ENCODE data around the gene MGMT. TPM values are rescaled to one million over a fixed set of nuclear protein-coding genes. Genes with fewer than 3 reads are reported as not detected.

The MGMT gene
- total RNA-seq, 8 experiments from 2014 or later = 11.4 to 25.8 (median 18.2) TPM

DNA sequence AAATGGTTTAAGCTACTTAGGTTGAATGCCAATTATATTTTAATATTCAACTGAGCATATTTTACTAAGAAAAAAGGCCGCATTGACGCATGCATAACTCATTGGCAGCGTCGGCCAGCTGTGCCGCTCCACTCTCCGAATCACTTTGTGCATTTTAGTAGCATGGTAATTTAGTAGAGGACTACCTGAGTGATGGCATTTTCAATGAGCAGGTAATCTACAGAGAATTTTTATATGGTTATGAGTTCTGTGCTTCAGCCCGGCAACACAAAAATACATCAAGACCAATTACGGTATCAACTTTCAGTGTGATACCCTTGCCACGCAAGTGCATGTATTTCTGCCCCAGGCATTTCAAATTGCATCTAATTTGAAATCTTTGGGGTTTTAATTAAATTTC lies 249.8 kb downstream of the MGMT start:
- in situ Hi-C loops (cut with MboI; ENCODE audit: low pct_unique_long_range_greater_than_20kb in 2 of 9, low sequenced_read_pairs in 9 of 9, unreplicated experiment in 9 of 9) = no loop called here
- WGBS, 10 experiments = 40 to 100% (median 95%) methylated on average over 1 to 9 of the region's 9 CpGs

DNA sequence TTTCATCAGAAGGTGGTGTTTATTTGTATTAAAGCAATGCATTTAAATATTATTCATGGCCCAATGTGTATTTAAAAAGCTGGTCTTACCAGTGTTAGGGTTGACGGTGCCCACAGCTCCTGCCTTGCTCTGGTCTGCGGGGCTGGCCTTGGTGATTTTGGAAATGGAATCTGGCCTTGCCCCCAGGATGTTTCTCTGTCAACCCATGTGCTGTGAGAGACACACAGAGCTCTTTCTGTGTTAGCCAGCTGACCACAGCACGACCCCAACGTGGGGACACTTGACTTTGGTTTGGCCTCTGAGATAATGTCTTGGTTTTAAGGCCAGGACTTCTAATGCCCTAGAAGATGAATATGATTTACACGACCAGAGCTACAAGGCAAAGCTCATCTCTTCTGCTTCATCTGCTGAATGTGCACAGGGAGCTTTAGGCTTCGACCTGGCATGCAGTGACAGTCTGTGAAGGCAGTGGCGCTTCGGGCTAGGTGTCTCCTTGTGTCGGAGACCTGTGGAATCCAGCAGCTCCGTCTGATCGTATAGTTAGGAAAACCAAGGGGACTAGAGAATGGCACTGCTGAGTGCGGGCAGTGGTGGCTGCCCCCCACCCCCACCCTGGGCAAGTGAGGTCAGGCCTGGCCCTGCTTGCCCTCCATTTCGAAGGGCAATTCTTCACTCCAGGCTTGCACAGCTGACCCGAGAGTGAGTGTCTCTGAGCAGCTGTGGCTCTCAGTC lies 250.9 kb downstream of the MGMT start:
- WGBS, 10 experiments = 49 to 96% (median 81%) methylated on average over 1 to 7 of the region's 14 CpGs; no CpG with 5 or more reads in 2 of the 10 experiments
- Histone ChIP-seq H3K27ac (no peak overlapping the region), H3K4me3 (no peak overlapping the region), H3K4me1 (replicated peaks in 1 of 2) (peaks cover 7 to 27% of the 10 kb centered on the region in 2 donors)
- ATAC-seq (replicated peaks in 6 of 8) = no peak
- in situ Hi-C loops (cut with MboI; ENCODE audit: low pct_unique_long_range_greater_than_20kb in 2 of 9, low sequenced_read_pairs in 9 of 9, unreplicated experiment in 9 of 9) = no loop called here

More for the DNA sequence above, 249.8 kb downstream of the MGMT start:
- no peak for ATAC-seq (replicated peaks in 6 of 8)
- Histone ChIP-seq H3K4me3 (no peak overlapping the region), H3K4me1 (replicated peaks in 1 of 2) (peaks cover 7 to 27% of the 10 kb centered on the region in 2 donors), H3K27ac (no peak overlapping the region)

DNA sequence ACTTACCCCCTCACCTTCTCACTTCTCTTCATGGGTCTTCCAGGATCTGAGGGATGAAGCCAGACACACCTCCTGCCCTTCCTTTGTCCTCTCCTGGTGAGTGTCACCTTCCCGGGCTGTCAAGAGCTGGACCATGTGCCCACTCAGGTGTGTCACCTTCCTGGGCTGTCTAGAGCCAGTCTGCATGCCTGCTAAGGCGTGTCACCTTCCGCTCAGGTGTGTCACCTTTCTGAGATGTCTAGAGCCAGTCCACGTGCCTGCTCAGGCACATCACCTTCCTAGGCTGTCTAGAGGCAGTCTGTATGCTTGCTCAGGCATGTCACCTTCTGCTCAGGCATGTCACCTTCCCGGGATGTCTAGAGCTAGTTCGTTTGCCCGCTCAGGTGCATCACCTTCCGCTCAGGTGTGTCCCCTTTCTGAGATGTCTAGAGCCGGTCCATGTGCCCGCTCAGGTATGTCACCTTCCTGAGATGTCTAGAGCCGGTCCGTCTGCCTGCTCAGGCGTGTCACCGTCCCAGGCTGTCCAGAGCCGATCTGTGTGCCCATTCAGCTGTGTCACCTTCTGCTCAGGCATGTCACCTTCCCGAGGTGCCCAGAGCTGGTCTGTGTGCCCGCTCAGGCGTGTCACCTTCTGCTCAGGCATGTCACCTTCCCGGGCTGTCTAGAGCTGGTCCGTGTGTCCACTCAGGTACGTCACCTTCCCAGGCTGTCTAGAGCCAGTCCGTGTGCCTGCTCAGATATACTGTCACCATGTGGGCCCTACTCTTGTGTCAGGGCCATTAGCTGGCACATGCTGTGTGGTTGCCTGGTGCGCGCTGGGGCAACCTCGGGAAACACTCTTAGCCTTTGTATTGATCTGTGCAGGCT lies 251.7 kb downstream of the MGMT start:
- 75 to 100% (median 92%) methylated on average over 4 to 21 of the region's 25 CpGs; no CpG with 5 or more reads in 4 of the 10 experiments for WGBS, 10 experiments
- peak in 1 of 8 experiments; percentile 29 for ATAC-seq (replicated peaks in 6 of 8)

DNA sequence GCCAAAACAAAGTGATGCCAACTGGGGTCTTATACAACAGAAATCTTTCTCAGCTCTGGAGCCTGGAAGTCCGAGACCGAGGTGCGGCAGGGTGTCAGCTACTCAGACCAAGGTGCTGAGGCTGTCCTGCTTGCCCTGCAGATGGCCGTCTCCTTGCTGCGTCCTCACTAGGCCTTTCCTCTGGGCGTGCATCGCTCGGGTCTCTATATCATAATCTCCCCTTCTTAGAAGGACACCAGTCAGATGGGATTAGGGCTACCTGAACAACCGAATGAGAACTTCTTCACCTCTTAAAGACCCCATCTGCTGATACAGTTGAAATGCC lies 252.3 kb downstream of the MGMT start:
- WGBS, 10 experiments = 50 to 100% methylated on average over 1 of the region's 9 CpGs; no CpG with 5 or more reads in 8 of the 10 experiments
- Histone ChIP-seq H3K27ac (no peak overlapping the region), H3K4me3 (no peak overlapping the region), H3K4me1 (replicated peaks in 1 of 2) (peaks cover 7 to 27% of the 10 kb centered on the region in 2 donors)
- in situ Hi-C loops (cut with MboI; ENCODE audit: low pct_unique_long_range_greater_than_20kb in 2 of 9, low sequenced_read_pairs in 9 of 9, unreplicated experiment in 9 of 9) = no loop called here
- no peak for ATAC-seq (replicated peaks in 6 of 8)

More for the DNA sequence above, 251.7 kb downstream of the MGMT start:
- Histone ChIP-seq H3K4me1 (replicated peaks in 1 of 2) (peaks cover 7 to 27% of the 10 kb centered on the region in 2 donors), H3K27ac (no peak overlapping the region), H3K4me3 (no peak overlapping the region)
- in situ Hi-C loops (cut with MboI; ENCODE audit: low pct_unique_long_range_greater_than_20kb in 2 of 9, low sequenced_read_pairs in 9 of 9, unreplicated experiment in 9 of 9) = no loop called here

DNA sequence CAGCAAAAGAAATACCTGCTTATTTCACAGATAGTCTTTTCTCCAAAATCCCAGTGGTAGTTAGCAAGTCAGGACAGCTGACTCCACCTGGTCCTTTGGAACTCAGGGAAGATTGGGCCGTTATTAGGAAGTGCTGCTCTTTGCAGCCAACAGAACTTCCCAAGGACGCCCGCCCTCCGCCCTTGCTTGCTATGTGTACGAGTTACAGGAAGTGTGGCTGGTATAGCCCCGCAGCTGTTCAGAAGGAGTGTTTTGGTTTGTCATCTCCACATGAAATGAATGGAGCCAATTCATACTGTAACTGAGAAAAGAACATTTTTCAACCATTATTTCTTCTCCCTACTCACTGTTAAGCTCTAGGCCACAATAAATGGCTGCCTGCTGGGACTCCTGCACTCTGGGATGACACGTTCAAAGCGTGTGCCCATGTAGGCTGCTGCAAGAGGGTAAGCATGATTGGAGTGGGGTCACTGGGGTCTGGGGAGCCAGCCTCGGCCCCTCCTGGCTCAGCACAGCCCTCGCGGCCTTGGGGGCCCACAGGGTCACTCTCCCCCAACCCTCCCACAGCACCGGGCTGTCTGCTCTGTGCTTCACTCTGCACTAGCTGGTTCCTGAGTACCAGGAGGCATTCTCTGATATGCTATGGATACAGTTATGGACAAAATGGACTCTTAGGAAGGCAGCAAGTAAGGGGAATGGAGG lies 253.0 kb downstream of the MGMT start:
- WGBS, 10 experiments = 69 to 97% (median 93%) methylated on average over 3 to 6 of the region's 12 CpGs; no CpG with 5 or more reads in 3 of the 10 experiments
- in situ Hi-C loops (cut with MboI; ENCODE audit: low pct_unique_long_range_greater_than_20kb in 2 of 9, low sequenced_read_pairs in 9 of 9, unreplicated experiment in 9 of 9) = no loop called here
- no peak for ATAC-seq (replicated peaks in 6 of 8)
- Histone ChIP-seq H3K4me3 (no peak overlapping the region), H3K27ac (no peak overlapping the region), H3K4me1 (replicated peaks in 1 of 2) (peaks cover 7 to 27% of the 10 kb centered on the region in 2 donors)

DNA sequence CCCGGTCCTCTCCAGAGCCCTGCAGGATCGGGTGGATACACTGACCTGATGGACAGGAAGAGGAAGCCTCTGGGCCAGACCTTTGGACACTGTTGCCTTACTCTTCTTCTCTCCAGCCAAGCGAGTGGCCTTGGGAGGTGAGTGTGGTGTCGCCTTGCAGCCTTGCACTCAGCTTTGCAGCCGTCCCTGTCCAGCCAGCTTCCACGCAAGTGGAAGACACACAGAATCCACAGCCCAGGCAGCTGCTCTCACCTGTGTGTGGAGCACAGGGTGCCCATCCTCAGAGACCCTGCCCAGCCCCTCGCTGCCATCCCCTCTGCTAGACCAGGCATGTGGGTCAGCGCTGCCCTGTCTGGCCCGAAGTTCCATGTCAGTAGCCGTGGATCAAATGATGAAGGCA lies 258.0 kb downstream of the MGMT start:
- Histone ChIP-seq H3K4me3 (no peak overlapping the region), H3K27ac (no peak overlapping the region), H3K4me1 (replicated peaks in 1 of 2) (peaks cover 1 to 3% of the 10 kb centered on the region in 2 donors)
- 58 to 100% (median 80%) methylated on average over 1 to 6 of the region's 10 CpGs; no CpG with 5 or more reads in 2 of the 10 experiments for WGBS, 10 experiments
- in situ Hi-C loops (cut with MboI; ENCODE audit: low pct_unique_long_range_greater_than_20kb in 2 of 9, low sequenced_read_pairs in 9 of 9, unreplicated experiment in 9 of 9) = no loop called here
- ATAC-seq (replicated peaks in 6 of 8) = no peak

DNA sequence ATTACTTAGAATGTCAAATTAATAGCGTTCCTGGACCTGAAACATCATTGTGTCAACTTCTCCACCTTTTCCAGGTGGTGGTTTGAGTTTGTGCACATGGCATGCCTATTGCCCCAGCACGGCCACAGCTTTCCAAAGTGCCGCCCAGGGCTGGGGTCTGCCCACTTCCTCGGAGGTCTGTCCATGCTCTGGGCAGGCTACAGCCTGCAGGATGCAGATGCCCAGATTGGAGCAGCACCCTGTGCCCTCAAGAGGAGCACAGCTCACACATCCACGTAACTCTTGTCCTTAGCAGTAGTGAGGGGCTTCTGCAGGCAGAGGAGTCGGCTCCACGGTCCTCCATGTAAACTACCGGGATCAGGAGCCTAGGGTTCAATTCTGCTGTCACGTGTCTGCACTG lies 258.4 kb downstream of the MGMT start:
- Histone ChIP-seq H3K27ac (no peak overlapping the region), H3K4me3 (no peak overlapping the region), H3K4me1 (replicated peaks in 1 of 2) (peaks cover 6 to 7% of the 10 kb centered on the region in 2 donors)
- in situ Hi-C loops (cut with MboI; ENCODE audit: low pct_unique_long_range_greater_than_20kb in 2 of 9, low sequenced_read_pairs in 9 of 9, unreplicated experiment in 9 of 9) = no loop called here
- no peak for ATAC-seq (replicated peaks in 6 of 8)
- WGBS, 10 experiments = 60 to 100% (median 100%) methylated on average over 1 to 7 of the region's 9 CpGs; no CpG with 5 or more reads in 3 of the 10 experiments

DNA sequence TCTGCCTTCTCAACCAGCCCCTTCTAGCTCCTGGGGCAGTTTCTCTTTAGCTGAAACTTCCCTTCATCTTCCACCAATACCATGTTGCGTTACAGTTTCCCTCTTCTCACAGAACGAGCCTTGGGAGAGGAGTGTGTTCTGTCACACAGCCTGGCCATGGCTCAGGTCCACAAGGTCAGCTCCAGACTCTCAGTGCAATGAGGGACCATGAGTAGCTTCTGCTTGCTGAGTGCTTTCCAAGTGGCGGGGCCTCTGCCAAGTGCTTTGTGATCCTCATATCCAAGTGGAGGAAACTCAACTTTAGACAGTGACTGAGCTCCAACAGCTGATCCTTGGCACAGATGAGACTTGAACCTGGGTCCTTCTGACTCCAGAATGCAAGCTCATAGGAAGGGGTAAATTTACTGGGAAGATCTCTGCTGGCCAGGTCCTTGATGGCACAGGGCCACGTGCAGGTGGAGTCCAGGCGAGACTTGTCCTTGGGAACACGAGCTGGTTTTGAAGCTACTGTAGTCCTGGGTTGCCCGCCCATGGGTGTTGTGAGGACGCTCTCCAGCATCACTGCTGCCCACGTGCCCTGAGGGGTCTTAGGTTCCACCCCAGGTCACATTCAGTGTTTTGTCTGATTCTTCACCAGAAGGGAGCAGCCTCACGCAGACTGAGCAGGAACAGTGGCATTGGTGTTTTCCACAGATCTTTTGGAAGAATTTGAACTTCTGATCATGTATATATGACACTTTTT lies 259.0 kb downstream of the MGMT start:
- in situ Hi-C loops (cut with MboI; ENCODE audit: low pct_unique_long_range_greater_than_20kb in 2 of 9, low sequenced_read_pairs in 9 of 9, unreplicated experiment in 9 of 9) = no loop called here

DNA sequence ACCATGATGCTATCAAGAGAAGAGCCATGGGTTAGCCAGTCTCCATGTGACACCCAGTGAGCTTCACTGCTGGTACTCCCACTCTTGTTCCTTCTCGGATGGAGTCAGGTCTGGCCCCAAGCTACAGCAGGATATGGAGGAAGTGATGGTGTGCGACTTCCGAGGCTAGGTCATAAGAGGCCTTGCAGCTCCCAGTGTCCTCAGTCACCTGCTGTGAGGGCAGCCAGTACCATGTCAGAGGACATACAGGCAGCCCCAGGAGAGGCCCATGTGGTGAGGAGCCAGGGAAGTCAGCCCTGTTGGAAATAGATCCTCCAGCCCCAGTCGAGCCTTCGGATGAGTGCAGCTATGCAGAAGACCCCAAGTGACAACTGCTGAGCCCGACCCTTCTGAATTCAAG lies 260.0 kb downstream of the MGMT start:
- peaks cover 8 to 13% of the 10 kb centered on the region in 2 donors for H3K4me1 ChIP-seq (replicated peaks in 1 of 2)
- 53 to 100% (median 84%) methylated on average over 1 to 4 of the region's 6 CpGs; no CpG with 5 or more reads in 2 of the 10 experiments for WGBS, 10 experiments
- H3K27ac ChIP-seq = no peak overlapping the region
- H3K4me3 ChIP-seq = no peak overlapping the region
- in situ Hi-C loops (cut with MboI; ENCODE audit: low pct_unique_long_range_greater_than_20kb in 2 of 9, low sequenced_read_pairs in 9 of 9, unreplicated experiment in 9 of 9) = no loop called here
- no peak for ATAC-seq (replicated peaks in 6 of 8)

More for the DNA sequence above, 259.0 kb downstream of the MGMT start:
- no peak overlapping the region for H3K4me3 ChIP-seq
- peaks cover 8 to 13% of the 10 kb centered on the region in 2 donors for H3K4me1 ChIP-seq (replicated peaks in 1 of 2)
- 53 to 90% (median 84%) methylated on average over 2 to 6 of the region's 10 CpGs; no CpG with 5 or more reads in 4 of the 10 experiments for WGBS, 10 experiments
- no peak for ATAC-seq (replicated peaks in 6 of 8)
- no peak overlapping the region for H3K27ac ChIP-seq

DNA sequence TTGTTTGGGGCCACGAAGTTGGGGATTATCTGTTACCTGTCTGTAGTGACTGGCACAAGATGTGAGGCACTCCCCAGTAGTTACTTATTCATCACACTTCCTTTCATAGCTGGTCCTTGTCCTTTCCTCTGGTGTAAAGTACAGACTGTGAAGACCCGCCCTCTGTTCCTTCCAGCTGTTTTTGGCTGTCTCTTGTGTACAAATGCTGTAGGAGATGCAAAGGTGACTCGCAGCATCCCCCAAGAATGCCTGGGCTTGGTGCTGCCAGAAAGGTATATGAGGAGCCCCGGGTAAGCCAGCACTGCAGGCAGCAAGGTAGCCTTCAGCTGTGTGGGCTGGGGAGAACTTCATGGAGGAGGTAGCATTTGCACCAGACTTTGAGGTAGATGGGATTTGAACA lies 260.5 kb downstream of the MGMT start:
- ATAC-seq (replicated peaks in 6 of 8) = no peak
- Histone ChIP-seq H3K4me3 (no peak overlapping the region), H3K4me1 (replicated peaks in 1 of 2) (peaks cover 8 to 13% of the 10 kb centered on the region in 2 donors), H3K27ac (no peak overlapping the region)
- WGBS, 10 experiments = 13 to 100% (median 93%) methylated on average over 1 to 3 of the region's 4 CpGs; no CpG with 5 or more reads in 3 of the 10 experiments
- in situ Hi-C loops (cut with MboI; ENCODE audit: low pct_unique_long_range_greater_than_20kb in 2 of 9, low sequenced_read_pairs in 9 of 9, unreplicated experiment in 9 of 9) = no loop called here

DNA sequence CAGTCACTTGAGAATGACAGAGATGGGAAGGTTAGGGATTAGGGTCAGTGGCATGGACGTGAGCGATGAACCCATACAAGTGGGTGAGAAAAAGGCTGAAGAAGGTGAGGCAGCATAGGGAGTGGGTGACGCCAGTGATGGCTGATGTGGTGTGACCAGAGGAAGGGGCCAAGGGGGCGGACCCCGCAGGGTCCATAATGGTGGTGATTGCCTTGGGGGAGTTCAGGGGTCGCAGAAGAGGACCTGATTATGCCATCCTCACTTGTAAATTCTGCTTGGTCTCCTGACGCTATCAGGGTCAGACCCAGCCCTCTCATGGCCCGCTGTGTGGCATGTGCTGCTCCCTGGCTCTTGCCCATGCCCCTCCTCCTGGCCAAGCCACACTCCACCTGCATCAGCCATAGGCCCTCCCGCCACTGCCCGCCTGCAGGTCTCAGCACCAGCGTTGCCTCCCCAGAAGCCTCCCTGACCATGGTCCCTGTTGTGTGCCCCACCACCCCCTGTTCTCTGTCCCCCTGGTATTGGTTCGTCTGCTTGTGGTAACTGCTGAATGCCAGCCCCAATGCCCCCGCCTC lies 261.3 kb downstream of the MGMT start:
- WGBS, 10 experiments = 70 to 100% (median 94%) methylated on average over 1 to 6 of the region's 13 CpGs; no CpG with 5 or more reads in 4 of the 10 experiments
- Histone ChIP-seq H3K27ac (no peak overlapping the region), H3K4me1 (replicated peaks in 1 of 2) (peaks cover 8 to 13% of the 10 kb centered on the region in 2 donors), H3K4me3 (no peak overlapping the region)
- in situ Hi-C loops (cut with MboI; ENCODE audit: low pct_unique_long_range_greater_than_20kb in 2 of 9, low sequenced_read_pairs in 9 of 9, unreplicated experiment in 9 of 9) = no loop called here
- no peak for ATAC-seq (replicated peaks in 6 of 8)
